ENCODE data around the gene SLC35G1.

The SLC35G1 gene, protein sequence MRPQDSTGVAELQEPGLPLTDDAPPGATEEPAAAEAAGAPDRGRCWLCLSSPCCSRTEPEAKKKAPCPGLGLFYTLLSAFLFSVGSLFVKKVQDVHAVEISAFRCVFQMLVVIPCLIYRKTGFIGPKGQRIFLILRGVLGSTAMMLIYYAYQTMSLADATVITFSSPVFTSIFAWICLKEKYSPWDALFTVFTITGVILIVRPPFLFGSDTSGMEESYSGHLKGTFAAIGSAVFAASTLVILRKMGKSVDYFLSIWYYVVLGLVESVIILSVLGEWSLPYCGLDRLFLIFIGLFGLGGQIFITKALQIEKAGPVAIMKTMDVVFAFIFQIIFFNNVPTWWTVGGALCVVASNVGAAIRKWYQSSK

DNA sequence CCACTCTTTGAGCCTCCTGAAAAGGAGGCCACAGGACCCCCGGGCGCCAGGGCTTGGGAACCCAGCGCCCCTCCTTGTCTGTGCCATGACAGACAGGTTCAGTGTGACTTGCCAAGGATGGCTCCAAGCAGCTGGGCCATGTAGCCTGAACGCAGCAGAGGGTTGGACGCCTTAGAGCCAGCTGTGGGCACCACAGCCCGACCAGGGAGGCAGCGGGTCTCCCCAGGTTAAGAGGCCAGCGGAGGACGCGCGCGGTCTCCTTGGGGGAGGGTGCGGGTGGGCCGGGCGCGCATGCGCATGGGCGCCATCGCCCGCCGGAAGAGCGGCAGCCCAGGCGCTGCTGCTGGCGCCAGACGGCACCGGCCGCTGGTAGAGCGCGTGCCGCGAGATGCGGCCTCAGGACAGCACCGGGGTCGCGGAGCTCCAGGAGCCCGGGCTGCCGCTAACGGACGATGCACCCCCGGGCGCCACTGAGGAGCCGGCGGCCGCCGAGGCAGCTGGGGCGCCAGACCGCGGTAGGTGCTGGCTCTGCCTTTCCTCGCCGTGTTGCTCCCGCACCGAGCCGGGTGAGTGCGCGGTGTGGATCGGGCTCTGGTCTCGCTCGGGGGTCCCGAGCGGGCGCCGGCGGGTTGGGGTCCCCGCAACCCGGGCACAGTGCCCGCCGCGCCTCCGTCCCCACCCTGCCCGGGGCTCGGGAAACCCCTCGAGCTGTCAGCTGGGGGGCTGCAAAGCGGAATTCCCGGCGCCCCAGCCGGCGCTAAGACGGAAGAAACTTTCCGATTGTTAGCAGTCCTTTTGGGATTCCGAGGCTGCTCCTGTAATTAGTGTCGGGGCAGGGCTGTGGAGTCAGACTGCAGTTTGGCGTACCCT, at the start of gene SLC35G1:
Gene SLC35G1 (plus strand): TSS at position 333 of the 870 bp plus-strand sequence. CDS start 56 bp downstream, at position 389.
- DNase-seq = peak; percentile 73 to 80

GRCh38 chr10:93844979-93845626, 48.7 kb upstream of the SLC35G1 start:
- DNase-seq = no peak

GRCh38 chr10:93849593-93849992, 44.2 kb upstream of the SLC35G1 start:
- DNase-seq = no peak

GRCh38 chr10:93850031-93851015, 43.5 kb upstream of the SLC35G1 start:
- DNase-seq = no peak

DNA sequence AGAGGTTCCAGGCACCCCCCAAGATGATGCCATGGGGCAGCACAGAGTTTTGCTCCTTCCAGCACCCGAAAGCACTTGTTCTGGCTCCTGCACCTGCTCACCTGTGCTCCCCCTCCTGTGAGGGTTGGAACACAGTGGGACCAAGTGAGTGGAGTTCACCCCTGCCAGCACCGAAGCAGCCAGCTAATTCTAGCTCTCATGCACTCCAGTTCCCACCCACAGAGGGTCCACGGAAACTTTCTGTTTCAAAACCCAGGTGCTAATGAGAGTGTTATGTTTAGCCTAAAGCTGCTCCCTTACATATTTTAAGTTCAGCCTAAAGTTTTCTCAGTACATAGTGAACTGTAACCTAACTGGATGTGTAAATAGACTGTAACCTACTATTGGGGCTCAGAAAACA, 42.6 kb upstream of the SLC35G1 start:
- no peak for DNase-seq

DNA sequence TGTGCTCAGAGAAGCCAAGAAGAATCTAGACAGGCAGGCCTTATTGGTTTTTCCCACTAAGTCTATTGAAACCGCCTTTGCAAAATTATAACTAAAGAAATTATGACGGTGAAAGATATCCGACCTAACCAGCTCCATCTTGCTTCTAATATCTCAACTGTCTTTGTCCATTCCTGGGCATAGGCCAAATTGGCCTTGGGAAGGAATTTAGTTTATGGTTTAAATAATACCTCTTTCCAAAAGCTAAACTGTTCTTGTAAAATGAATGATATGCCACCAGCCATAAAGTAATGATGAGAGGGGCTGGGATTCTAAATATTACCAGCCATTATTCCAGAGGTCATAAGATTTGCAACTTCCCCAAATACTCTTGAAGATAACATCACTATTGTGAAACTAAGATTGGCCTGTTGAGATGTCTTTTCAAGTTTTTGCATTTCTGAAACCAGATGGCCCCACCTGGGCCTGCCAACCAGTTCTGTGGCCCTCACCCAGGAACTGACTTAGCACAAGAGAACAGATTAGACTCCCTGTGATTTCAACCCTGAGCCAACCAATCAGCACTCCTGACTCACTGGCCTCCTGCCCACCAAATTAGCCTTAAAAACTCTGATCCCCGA, 41.2 kb upstream of the SLC35G1 start:
- no peak for DNase-seq

DNA sequence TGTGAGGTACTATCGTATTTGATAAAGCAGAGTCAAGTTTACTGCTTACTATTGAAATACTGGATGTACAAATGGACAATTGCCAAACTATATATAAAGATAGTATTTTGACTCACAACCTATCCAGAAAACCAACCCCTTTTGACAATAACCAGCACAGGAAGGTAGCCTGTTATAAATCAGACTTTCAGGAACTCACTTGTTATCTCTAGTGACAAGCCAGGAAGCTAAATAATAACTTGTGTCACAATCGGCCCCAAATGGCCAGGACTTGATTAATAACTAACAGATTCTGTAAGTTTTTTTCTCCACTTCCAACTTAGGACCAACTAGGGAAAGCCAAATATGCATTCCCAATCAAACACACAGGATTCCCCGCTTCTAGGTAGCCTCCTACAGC, 38.8 kb upstream of the SLC35G1 start:
- DNase-seq = no peak

DNA sequence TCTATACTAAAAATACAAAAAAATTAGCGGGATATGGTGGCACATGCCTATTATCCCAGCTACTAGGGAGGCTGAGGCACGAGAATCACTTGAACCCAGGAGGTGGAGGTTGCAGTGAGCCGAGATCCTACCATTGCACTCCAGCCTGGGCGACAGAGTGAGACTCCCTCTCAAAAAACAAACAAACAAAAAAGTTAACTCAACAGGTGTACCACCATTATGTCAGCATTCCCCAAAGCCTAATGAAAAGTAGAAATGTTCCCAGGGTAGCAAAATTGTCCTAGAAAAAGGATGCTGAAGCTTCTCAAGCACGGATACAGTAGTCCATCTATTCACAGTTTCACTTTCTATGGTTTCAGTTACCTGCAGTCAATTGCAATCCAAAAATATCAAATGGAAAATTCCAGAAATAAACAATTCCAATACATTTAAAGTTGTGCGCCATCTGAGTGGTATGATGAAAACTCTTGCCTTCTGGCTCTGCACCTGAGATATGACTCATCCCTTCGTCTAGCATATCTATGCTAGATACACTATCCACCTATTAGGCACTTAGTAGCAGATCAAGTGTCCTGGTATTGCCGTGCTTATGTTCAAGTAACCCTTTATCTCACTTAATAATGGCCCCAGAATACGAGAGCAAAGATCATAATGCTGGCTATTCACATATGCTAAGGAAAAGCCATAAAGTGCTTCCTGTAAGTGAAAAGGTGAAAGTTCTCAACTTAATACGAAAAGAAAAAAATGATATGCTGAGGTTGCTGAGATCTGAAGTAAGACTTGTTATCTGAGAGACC, 37.2 kb upstream of the SLC35G1 start:
- no peak for DNase-seq

GRCh38 chr10:93859049-93859655, 34.6 kb upstream of the SLC35G1 start:
- peak in 1 of 2 donors; percentile 18 for DNase-seq

DNA sequence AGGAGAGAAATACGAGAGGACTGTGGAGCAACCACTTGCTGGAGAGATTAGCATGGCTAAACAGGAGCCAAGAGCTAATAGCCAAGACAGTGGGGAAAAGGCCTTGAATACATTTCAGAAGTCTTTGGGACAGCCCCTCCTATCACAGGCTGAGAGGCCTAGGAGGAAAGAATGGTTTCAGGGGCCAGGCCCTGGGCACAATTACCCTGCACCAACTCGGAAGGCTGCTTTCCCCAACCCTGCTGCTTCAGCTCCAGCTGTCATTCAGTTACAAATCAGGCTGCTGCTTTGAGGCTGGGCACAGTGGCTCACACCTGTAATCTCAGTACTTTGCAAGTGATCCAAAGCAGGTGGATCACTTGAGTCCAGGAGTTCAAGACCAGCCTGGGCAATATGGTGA, 32.0 kb upstream of the SLC35G1 start:
- no peak for DNase-seq

GRCh38 chr10:93865794-93866425, 27.9 kb upstream of the SLC35G1 start:
- DNase-seq = no peak

GRCh38 chr10:93867525-93867924, 26.3 kb upstream of the SLC35G1 start:
- no peak for DNase-seq

DNA sequence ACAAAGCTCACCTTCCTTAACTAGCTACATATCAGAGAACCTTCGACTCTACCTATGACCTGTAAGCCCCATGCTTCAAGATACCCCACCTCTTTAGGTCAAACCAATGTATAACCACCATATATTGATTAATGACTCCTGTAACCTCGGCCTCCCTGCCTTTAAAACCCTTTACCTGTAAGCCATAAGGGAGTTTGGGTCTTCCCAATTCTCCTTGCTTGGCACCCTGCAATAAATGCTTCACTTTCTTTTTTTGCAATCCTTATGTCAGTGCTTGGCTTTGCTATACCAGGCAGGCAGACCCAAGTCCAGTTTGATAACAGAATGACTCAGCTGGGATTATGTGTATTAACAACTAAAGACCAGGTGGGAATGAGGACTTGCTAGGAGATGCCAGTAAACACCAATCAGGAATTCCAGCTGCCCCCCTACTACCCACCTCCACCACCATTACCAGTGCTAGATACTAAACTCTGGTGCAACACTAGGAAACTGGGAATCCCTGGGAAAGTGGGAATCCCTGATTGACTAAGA, 22.0 kb upstream of the SLC35G1 start:
- no peak for DNase-seq

DNA sequence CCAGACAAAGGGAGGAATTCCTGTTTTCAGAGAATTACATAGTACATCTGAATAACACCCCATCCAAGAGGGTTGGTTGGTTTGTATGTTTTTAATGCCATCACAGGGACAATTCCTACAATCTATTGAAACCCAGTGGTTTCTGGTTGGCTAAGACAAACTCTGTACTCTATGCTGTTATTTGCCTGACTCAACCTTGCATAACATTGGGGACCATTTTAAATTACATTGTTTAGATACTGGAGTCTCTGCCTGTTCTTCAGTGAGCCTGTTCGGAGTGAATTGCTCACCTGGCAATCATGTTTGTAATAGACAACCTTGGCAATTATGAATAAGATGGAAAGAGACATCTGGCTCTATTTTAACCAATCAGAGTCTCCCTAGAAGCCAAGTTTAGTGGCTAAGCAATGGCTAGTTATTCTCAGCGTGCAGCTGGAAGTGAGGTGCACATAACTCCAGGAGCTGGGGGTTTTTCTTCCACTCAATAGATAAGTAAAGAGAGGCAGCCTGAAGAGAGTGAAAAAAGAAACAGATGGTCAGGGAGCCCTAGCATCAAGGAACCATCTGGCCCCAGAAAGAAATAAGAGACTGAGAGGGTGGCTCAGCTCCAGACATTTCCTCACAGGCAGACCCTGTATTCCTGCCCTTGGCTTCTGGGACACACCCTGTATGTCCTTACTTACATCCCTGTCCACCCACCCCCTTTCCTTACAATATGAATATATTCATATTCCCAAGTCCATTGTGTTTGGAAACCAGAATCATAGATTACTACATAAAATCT, 21.2 kb upstream of the SLC35G1 start:
- no peak for DNase-seq

GRCh38 chr10:93873420-93874115, 20.2 kb upstream of the SLC35G1 start:
- no peak for DNase-seq

- no peak for DNase-seq
Observed at GRCh38 chr10:93874309-93875031, 19.3 kb upstream of the SLC35G1 start.

DNA sequence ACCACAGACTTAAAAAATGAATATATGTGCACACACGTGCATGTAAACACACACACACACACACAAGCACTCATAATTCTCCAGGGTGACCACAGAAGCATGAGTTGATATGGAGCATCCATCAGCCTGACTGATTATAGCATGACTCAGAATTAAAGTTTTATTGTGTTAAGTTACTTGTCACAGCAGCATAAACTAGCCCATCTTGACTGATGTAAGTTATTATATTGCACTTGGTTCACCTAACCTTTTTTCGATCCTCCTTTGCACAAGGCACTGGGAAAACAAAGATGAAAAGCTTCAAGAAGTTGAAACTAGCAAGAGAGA, 18.8 kb upstream of the SLC35G1 start:
- no peak for DNase-seq

DNA sequence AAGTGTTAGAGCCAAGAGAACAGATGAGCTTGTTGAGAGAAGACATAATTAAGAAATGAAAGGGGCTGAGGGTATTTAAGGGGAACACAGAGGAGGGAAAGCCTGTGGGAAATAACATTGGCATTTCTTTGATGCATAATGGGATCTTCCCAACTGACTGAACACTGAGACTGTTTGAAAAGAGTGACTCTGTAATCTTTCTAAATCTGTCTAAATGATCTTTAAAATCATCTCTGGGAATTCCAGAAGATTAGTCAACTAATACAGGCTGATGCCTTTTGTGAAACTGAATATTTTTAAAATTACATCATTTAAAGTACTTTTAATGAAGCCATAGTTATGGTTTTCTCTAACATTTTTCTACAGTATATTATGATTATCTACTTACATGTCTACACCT, 17.4 kb upstream of the SLC35G1 start:
- DNase-seq = no peak
